Esophagus squamous epithelium (tissue), 4 donors: Measurements from ENCODE around the gene LRIG1.

Source experiments
- CTCF ChIP-seq, 6 experiments: fragments of 450-650 bp in 4 of 6; fragments of 200-600 bp in 2 of 6; sonication (generic) in 2 of 6; IDR thresholded peaks; one replicate each; pipeline ENCODE4 v1.5.1; 2016 to 2019; ENCODE audit warnings: antibody characterized with exemption in 6 of 6, mild to moderate bottlenecking in 4 of 6, moderate library complexity in 4 of 6
- POLR2A ChIP-seq, 4 donors: fragments of 450-650 bp; IDR thresholded peaks; one replicate each; pipeline ENCODE4 v1.6.1; 2017; ENCODE audit warnings: antibody characterized with exemption in 4 of 4, mild to moderate bottlenecking in 4 of 4, moderate library complexity in 3 of 4

GRCh38 chr3:66394753-66395249 lies 106.0 kb downstream of the LRIG1 start:
- no peak for TF ChIP-seq CTCF (IDR thresholded peaks at IDR 0.05)
- TF ChIP-seq POLR2A (IDR thresholded peaks at IDR 0.05) = no peak
